HG03064 (cell line): ENCODE measurements around the gene FER.
"Not testable (repeated sequence)": the region's sequence is repeated elsewhere in the genome, so short reads cannot be mapped to it uniquely, and the experiment has no call there.

Source experiments
- ATAC-seq: cut with Tn5 transposase; IDR thresholded peaks from one replicate; pipeline ENCODE4 v1.9.1; 2021; ENCODE audit warnings: low read depth; ENCODE audit not compliant: unreplicated experiment

Gene FER

GRCh38 chr5:109028608-109029299 is 281.1 kb downstream of the FER start:
- ATAC-seq: peak; percentile 64

- no peak for ATAC-seq
These were observed 282.1 kb downstream of the FER start for GRCh38 chr5:109029847-109030246.

DNA sequence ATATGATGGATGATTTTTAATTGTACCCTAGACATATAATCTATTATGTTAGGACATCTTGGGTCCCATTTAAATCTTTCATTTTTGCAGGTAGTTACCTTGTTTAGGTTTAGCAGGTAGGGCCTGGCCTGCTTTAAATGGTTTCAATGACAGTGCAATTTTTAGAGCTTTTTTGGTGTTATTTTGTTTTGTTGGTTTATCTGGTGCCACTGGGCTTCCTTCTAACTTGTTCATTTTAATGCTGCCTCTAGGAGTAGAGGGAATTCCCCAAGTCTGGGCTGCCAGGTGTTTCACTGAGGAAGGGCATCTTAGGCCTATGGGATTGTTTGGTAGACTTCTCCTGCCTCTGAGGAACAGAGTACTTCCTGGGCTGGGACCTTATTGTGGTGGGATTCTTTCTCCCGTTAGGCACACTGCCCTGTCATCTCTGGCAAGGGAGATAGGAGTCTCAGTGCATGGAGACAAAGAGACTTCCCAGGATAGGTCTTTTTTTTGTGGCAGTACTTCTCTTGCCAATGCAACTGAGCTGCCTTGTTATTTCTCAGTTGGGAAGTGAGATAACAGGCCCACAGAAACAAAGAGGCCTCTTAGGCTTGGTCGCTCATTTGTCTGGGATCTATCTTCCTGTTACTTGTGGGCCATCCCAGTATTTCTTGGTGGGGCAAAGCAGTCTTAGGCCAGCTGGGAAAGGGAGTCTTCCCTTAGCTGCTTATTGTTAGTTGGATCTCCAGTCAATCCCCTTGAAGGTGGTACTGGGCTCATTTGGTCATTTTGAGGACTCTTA is 282.9 kb downstream of the FER start:
- ATAC-seq: no peak

- ATAC-seq: no peak
These were observed 286.6 kb downstream of the FER start for GRCh38 chr5:109034306-109034705.

DNA sequence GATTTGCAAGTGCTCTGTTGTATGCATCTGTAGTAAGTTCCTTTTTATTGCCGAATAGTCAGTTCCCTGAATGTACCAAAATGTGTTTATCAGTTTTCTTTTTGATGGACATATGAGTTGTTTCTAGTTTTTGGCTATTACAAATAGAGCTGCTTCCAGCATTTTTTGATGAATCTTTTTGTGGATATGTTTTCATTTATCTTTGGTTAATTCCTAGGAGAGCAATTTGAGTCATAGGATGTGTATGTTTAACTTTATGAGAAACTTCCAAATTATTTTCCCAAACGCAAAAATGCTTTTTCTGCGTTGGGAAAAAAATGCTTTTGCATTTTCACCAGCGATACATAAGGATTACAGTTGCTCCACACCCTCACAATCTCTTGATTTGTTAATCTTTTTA is 287.7 kb downstream of the FER start:
- ATAC-seq: no peak

- ATAC-seq: no peak
These were observed 290.6 kb downstream of the FER start for GRCh38 chr5:109038209-109038840.

DNA sequence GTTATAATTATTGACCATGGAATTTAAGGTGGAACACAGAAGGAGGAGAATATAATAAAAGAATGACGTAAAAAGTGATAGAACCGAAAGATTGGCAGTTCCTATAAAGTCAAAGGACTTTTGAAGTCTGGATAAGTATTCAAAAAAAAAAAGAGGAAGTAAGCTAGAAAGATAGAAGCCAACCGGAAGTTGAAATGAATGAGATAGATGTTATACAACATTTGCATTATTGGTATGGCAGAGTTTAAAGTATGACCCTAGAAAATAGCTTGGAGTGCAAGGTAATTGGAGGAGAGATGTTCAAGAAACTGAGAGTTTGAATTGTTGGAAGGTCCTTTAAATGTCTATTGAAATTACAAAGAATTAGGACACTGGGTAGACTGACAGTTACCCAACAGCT is 293.6 kb downstream of the FER start:
- no peak for ATAC-seq

DNA sequence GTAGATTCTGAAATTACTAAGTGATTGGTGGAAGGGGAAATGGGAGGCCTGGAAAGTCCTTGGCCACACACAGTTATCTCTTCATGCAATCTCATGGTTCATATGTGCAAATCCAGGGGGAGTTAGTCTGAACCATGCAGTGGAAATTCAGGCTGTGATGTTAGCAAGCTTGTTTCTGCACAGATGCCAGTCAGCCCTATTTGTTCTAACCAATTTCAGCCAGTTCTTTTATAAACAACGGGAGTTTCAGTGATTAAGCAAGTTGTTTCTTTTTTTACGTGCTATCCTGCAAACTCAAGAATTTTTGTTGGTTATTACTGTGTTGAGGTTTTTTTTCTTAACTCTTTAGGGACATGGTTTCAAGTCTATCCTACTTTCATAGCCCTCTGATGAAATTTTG is 298.0 kb downstream of the FER start:
- ATAC-seq: no peak

DNA sequence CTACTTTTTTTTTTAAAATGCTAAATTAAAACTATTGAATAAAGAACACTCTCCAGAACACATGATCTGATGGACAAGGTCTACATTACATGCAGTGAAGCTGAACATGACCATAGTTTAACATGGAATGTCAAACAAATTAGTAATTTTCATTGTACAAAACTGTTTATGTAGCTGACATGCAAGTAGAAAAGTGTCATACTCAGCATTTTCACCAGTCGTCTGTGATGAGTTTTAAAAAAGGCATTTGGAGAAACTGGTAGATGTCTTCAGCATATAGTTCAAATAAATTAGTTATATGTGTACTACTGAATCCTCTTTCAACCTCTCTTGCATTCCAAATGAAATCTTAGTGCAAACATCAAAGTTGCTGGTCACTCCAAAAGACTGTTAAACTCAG is 301.9 kb downstream of the FER start:
- ATAC-seq: no peak

GRCh38 chr5:109050321-109050720 is 302.6 kb downstream of the FER start:
- not testable (repeated sequence) for ATAC-seq

GRCh38 chr5:109052216-109052615 is 304.5 kb downstream of the FER start:
- not testable (repeated sequence) for ATAC-seq

- no peak for ATAC-seq
These were observed 306.3 kb downstream of the FER start for GRCh38 chr5:109053995-109054417.

DNA sequence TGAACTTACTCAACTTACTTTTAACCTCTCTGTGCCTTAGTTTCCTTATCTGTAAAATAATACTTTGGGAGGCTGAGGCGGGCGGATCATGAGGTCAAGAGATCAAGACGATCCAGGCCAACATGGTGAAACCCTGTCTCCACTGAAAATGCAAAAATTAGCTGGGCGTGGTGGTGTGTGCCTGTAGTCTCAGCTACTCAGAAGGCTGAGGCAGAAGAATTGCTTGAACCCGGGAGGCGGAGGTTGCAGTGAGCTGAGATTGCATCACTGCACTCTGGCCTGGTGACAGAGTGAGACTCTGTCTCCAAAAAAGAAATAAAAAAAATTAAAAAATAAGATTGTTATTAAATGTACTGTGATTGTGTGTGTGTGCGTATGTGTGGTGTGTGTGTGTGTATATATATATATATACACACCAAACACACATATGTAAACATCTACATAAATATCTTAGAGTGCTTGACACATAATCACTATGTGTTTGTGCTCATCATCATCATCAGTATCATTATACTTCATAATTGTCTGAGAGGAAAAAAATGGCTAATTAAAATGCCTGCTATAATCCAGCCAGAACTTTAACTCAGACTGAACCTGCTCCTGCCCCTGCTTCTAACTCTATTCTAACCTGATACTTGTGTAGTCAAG is 312.8 kb downstream of the FER start:
- ATAC-seq: no peak

DNA sequence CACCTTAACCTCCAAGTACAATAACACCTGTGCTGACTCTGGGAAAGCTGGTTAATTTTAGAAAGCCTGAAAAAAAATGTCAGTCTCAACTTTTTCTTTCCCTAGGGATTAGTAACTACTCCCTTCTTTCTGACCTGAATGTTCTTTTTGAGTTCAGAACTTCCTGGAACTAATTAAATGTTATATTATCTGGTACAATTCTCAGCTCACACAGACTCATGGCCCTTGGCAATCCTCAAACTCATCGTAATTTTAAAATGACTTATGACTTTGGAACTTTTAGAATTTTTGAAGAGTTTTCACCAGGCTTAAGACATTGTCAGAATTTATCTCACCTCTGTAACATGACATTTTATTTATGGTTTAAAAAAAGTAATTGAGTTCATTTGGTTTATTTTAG is 315.0 kb downstream of the FER start:
- no peak for ATAC-seq

GRCh38 chr5:109063223-109063622 is 315.5 kb downstream of the FER start:
- ATAC-seq: no peak

GRCh38 chr5:109076741-109077140 is 329.0 kb downstream of the FER start:
- no peak for ATAC-seq

DNA sequence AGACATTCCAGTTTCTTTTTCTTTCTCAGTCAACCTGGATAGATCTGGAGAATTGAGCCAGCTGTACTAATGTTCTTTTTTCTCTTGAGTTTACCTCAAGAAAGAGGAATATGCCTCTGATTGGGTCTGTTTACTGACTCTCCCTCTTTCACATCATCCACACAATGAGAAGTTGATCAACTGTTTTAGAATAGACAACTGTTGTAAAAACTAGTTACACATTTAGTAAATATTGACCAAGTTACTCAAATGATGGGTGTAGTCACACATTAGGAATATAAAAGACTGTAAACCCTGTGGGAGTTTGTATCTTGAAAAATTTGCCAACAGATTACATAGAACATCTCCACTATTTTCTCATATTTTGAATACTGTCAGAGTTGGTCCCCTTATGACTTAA is 330.8 kb downstream of the FER start:
- ATAC-seq: no peak

DNA sequence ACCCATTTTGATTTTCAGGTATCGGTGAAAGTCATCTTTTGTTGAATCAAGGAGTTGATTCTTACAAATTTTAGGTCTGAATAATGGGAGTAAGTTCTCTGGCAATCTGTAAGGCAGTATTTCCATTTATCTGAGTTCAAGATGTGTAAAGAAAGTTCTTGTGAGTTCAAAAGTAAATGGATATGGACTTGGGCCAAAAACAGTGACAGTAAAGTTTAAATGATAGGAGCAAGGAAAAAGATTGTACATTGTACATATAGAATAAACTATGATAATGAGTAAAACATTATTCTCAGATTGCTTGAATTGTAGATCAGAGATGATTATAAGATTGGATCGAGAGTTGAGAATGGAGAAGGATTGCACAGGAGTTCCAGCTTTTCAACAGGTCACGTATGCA is 332.8 kb downstream of the FER start:
- ATAC-seq: no peak

- no peak for ATAC-seq
These were observed 333.2 kb downstream of the FER start for GRCh38 chr5:109080896-109081295.

DNA sequence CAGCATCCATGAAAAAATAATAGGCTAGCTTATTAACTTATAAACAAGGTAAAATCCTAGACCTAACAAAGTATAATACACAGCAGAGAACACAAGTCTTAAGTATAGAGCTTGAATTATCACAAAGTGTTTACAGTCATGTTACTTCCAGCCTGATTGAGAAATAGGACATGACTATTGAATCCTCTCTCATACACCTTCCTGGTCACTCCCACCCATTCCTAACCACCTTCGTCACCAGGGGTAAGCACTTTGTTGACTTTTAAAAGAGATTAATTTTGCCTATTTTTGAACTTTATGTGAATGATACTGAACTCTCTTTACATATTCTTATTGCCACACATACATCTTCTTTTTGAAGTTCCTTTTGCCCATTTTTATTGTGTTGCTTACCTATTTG is 336.2 kb downstream of the FER start:
- no peak for ATAC-seq

GRCh38 chr5:109089191-109089590 is 341.5 kb downstream of the FER start:
- no peak for ATAC-seq
